Smooth muscle cell of the brain vasculature (primary cell): ENCODE data around the gene EPS8.
"Not testable (repeated sequence)": the region's sequence is repeated elsewhere in the genome, so short reads cannot be mapped to it uniquely, and the experiment has no call there.

Source experiments
- DNase-seq: peaks from one replicate; pipeline ENCODE4 v3.0.0-alpha.2; 2012; ENCODE audit warnings: low read depth, low spot score

Gene EPS8

DNA sequence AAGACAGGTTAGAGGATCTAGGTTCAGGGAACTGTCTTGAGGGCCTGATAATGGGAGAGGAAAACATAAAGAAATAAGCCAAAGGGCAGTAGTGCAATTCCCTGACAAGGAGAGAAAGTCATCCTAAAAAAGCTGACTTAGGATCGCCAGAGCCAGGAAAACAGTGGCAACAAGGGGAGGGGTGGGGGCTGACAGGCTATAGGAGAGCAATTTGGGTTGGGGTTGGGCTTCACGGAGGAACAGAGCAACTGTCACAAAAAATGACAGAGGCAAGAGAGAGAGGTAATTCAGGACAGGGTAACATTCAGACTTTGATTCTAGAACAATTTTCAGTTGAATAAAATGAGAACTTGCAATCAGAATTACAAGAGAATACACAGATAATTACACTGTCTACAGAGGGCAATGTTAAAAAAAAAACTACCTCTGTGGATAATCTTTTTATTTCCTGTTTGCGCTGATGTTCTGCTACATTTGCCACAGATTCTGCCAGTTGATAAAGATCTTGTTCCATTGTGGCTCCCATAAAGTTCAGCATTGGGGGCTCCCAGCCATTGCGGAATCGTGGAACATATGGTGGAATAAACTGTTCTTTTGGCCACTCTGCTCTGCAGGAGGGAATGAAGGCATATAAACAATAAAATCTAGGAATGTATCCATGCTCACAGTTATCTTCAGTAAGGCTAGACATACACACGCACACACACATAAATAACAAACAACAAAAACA is 138.6 kb downstream of the EPS8 start:
- DNase-seq = no peak

- no peak for DNase-seq
Observed at GRCh38 chr12:15649347-15649746, 139.8 kb downstream of the EPS8 start.

- DNase-seq = no peak
Observed at GRCh38 chr12:15648558-15648957, 140.6 kb downstream of the EPS8 start.

DNA sequence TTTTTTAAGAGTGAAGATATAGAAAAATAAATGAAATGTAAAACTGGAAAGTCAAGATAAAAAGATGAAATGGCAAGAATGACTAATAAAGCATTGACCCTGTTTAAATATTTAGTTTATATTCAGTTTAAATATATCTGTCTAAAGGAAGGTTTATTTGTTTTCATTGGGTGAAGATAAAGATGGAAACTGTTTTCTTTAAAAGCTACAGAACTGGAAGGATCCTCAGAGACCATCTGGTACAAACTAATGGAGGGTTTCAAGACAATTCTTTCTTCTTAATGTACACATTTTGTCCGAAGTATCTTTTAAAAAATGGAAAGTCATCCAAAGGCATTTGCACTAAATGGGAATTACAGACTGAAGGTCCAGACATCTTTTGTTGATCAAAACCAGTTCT is 142.6 kb downstream of the EPS8 start:
- no peak for DNase-seq

DNA sequence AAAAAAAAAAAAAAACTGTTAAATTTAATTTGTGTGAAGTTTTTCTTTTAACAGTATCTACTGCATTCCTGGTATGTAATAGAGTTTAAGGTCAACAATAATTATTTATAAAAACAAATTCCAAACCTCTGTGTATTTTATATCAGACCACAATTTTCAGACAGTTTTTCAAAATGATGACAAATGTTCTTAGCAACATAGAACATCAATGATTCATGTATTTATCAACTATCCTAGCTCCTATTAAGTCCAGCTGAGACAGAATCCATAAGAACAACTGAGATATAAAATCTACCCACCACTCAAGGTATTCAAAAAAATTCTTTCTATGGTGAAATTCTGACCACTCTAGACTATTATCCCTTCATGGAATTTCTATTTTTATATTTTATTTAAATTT is 144.5 kb downstream of the EPS8 start:
- DNase-seq = no peak

GRCh38 chr12:15638231-15638630 is 151.0 kb downstream of the EPS8 start:
- DNase-seq = no peak

DNA sequence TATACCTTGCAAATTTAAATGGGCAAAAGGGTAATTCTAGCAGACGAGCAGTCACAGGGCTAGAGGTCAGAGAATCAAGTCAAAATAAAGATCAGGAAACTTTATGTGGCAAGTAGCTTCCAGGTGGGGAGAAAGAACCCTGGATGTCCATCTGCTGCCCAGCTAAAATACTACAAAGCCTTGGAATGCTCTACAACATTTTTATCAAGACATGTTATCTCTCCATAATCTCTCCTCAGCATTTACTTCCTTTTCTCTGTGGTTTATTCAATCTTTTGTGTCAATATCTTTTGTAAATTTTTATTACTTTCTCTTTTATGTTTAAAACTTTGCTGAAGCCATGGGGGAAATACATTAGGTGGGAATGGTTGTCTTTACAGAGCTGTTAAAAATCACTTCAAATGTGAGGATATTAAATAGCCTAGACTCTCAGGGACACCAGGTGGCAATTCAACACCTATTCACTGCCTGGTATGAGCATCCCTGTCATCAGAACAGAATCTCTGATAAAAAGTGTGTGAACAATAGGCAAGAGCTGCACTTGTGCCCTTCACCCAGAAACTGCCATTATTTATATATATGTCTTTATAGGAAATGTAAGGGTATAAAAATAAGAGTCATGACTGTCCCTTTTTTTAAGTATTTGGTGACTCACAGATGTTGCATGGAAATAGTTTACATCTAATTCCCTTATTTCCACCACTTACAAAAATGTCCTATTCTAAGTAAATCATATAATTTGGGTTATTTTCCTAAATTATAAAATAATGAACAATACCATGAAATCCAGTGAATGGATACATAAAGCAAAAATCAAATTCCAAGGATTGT is 152.9 kb downstream of the EPS8 start:
- no peak for DNase-seq

DNA sequence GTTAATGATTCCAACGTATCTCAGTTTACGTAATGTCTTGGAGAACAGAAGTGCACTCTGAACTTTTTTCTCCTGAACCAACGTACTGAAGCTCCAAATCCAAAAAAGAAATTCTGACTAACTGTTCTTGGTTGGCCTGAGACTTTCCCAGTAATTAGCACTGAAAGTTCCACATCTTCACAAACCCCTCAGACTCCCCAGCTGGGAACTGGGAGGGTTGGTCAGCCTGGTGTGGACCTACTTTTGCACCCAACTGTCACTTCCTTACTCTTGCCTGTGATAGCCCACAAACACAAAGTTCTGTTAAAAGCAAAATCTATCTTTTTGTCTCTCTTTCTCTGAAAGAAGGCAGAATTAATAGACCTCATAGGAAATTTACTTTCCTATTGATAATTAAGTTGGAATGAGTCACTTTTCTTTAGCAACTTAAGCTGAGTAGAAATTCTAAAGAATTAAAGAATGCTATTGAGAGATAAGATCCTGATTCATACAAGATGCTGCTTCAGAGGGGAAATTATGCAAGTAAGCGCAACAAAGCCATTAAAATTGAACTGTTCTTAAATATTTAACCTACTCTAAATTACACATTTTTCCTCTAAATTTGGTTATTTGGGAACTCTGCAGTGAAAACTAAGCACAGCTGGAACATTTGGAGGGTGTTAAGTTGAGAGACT is 155.0 kb downstream of the EPS8 start:
- DNase-seq = no peak

DNA sequence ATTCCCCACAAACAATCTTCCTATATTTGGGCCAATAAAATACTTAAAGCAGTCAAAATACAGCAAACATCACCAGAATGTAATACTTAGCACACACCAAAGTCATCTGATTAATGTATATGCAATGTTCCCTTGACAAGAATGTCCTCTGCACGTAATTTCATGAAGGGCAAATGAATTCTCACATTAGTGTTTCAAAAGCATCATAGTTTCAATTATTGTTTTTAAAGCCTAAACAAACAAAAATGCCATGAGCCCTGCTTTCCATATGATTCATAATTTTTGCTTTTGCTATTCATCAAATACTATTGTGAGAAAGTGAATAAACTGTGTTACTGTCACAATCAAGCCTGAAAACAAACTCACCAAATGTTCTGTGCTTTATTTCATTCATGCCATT is 156.0 kb downstream of the EPS8 start:
- DNase-seq = no peak

GRCh38 chr12:15632708-15633107 is 156.5 kb downstream of the EPS8 start:
- DNase-seq = no peak

DNA sequence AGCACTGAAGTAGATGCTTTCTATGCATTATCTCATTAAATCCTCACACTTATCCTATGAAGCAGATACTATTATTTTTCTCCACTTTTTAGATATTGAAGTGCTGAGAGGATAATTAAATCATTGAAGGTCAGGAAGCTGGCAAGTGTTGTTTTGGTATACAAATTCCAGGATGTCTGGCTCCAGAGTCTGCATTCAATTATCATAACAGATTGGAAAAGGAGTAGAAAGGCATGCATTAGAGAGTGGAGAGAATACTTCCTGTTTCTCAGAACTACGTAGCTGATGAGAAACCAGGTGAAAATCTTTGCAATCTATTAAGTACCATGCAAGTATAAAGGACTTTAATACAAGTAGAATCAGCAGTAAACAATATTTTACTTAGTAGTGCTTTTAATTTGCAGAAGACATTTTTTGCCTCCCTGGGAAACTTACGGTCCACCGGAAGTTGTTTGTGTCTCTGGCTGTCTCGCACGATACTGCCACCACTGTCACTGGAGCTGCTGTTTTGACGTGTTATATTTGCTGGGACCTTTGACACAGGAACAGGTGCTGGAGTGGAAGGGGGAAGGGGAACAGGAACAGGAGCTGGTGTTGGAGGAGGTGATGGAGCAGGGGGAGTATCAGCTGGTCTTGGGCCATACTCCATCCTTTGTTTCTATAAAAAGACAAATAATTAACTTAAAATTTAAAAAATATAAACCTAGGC is 158.0 kb downstream of the EPS8 start:
- DNase-seq = no peak

DNA sequence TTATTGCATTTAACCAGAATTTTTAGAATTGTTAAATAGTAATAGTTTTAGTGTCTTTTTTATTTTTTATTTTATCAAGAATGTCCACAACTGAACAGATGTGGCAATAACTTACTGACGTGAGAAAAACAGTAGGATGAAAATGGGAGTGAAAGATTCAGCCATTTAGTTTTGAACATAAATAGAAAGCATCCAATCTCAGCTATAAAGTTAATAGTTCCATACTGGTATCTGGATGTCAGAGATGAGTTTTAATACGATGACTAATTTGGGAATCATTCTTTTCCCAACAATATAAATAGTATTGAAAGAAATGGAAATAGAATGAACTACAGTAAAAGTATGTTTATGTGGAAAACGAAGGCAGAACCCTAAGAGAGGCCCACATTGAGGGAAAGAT is 159.4 kb downstream of the EPS8 start:
- DNase-seq = no peak

DNA sequence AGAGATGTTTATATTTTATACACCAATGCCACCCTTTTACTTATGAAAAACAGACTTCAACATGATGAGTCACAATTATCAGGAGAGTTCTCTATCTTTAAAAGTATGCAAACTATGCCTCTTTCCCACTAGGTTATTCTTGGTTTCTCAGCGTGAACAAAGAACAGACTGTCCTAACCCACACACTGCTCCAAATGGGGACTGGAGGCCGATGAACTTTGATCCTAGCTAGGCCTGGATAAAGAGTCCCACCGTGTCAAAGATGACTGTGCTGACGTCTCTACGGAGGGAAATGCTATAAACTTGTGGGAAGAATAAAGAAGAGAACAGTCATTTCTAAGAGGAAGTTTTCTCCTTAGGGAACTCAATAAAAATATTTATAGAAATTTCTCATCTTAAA is 160.1 kb downstream of the EPS8 start:
- peak; percentile 97 for DNase-seq

- DNase-seq = no peak
Observed at GRCh38 chr12:15627995-15628945, 160.9 kb downstream of the EPS8 start.

- DNase-seq = no peak
Observed at GRCh38 chr12:15625075-15625474, 164.1 kb downstream of the EPS8 start.

DNA sequence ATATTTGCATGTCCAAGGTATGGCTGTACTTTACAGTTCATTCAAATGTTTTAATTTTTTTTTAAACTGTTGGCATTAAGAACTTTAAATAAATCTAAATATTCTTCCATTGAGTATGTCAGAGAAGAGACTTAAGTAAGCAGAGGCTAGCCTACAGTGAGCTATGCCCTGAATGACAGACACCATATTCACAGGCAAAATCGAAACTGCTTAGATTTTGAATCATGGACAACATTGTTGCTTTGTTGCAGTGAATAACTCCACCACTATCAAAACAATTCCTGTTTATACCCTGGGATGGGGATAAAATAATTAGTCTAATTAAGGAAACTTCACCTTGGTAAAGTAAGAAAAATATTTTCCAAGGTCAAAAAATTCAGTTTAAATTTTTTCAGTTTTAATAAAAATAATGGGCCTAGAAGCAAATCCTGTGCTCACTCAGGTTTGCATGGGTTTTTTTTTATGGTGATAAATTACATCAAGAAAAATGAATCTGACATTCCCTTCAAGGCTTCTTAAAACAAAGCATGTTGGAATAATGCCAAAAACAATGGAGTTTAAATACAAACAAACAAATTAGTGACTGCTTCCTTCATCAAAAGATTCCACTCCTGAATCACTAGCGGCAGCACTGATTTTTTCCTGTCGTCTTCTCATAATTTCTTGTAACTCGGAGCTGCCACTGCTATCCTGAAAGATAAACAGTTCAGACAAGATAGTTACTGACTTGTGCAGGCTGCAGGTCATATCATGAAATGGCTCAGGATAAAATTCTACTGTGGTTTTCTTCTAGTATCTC is 168.2 kb downstream of the EPS8 start:
- DNase-seq = no peak

DNA sequence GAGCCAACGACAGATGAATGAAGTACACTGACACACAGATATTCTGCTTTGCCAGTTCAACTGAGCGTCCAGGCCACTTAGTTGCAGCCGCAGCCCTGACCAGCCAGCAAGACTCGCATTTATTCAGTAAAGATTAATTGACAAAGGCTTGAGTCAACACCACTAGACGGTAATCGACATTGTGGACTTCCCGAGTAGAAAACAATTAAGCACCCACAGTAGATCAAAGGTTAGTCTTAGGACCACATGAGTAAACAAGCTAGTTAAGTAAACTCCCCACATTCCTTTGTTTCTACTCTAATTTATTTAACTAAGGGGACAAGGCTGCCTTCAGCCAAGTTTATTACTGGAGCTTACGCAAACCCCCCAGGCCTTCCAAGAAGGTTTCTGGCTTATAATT is 172.7 kb downstream of the EPS8 start:
- not testable (repeated sequence) for DNase-seq

GRCh38 chr12:15613981-15614380 is 175.2 kb downstream of the EPS8 start:
- DNase-seq = no peak

DNA sequence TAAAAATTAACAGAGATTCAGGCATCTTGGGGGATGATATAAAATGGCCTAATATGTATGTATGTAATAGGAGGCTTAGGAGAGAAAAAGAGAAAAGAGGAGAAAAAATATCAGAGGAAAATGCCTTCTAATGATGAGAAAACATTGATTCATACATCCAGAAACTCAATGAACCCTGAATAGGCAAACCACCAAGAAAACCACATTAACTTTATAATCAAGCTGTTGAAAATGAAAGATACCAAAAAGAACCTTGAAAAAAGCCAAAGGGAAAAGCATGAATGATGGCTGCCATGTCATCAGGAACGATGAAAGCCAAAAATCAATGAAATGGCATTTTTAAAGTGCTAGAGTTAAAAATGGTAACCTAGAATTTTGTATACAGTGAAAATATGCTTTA is 180.2 kb downstream of the EPS8 start:
- DNase-seq = no peak

DNA sequence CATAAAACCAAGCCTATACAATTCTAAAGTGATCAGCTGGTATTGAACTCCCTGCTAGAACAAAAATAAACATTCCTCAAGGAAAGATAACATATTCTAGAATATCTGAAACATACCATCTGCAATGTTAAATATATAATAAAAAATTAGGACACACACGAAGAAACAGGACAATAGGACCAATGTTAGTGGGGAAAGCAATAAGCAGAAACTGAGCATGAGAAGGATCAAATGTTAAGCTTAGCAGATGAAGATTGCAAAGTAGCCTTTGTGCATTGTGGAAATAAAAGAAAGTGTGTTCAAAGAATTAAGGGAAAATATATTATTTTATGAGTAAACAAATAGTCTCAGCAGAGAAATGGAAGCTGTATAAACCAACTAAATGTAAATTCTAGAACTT is 180.8 kb downstream of the EPS8 start:
- no peak for DNase-seq
